GM12878 (cell line): ENCODE data around the gene POLR3F. TPM values are rescaled to one million over a fixed set of nuclear protein-coding genes. Genes with fewer than 3 reads are reported as not detected.

Experiments
- ATF7 ChIP-seq: fragments of 450-650 bp; IDR thresholded peaks from 2 replicates; pipeline ENCODE4 v1.6.1; 2016; ENCODE audit warnings: low read depth, mild to moderate bottlenecking
- BHLHE40 ChIP-seq, 2 experiments: fragments of 450-650 bp in 1 of 2; IDR thresholded peaks; 2 replicates each; pipeline ENCODE4 v1.6.1; 2011 to 2017; ENCODE audit warnings: low read depth in 2 of 2, borderline replicate concordance in 1 of 2, improper control_type of control experiment in 1 of 2, low read length in 1 of 2, mild to moderate bottlenecking in 1 of 2
- CBX5 ChIP-seq: sonication (generic); IDR thresholded peaks from 2 replicates; pipeline ENCODE4 v1.6.1; 2016; ENCODE audit warnings: low read depth, moderate library complexity, mild to moderate bottlenecking, inconsistent platforms
- CHD2 ChIP-seq: IDR thresholded peaks from 2 replicates; pipeline ENCODE4 v1.6.1; 2011; ENCODE audit warnings: low read depth, low read length, improper control_type of control experiment, borderline replicate concordance
- EGR1 ChIP-seq, 2 experiments: IDR thresholded peaks; 1 replicate in 1 of 2; 2 replicates in 1 of 2; pipeline ENCODE4 v1.6.1; 2011 to 2012; ENCODE audit warnings: low read depth in 2 of 2, low read length in 2 of 2, borderline replicate concordance in 1 of 2, mild to moderate bottlenecking in 1 of 2, moderate library complexity in 1 of 2
- ESRRA ChIP-seq: IDR thresholded peaks from 2 replicates; pipeline ENCODE4 v1.6.1; 2012; ENCODE audit warnings: mild to moderate bottlenecking, low read length, improper control_type of control experiment
- EZH2 ChIP-seq: IDR thresholded peaks from 2 replicates; pipeline ENCODE4 v1.6.1; 2012; ENCODE audit warnings: low read depth, mild to moderate bottlenecking, control low read depth, inconsistent platforms, low read length, borderline replicate concordance; ENCODE audit not compliant: control insufficient read depth
- GATAD2B ChIP-seq: fragments of 450-650 bp; conservative IDR thresholded peaks from 2 replicates; pipeline ENCODE4 v1.6.1; 2017; ENCODE audit warnings: low read depth, mild to moderate bottlenecking, moderate library complexity
- HDGF ChIP-seq: fragments of 450-650 bp; IDR thresholded peaks from 2 replicates; pipeline ENCODE4 v1.6.1; 2016; ENCODE audit warnings: antibody characterized with exemption
- IKZF1 ChIP-seq: fragments of 450-650 bp; conservative IDR thresholded peaks from 2 replicates; pipeline ENCODE4 v1.6.1; 2017; ENCODE audit warnings: antibody characterized with exemption, mild to moderate bottlenecking
- LARP7 ChIP-seq: fragments of 450-650 bp; IDR thresholded peaks from 2 replicates; pipeline ENCODE4 v1.6.1; 2017; ENCODE audit warnings: mild to moderate bottlenecking
- MEF2B ChIP-seq: fragments of 450-650 bp; IDR thresholded peaks from 2 replicates; pipeline ENCODE4 v1.6.1; 2018; ENCODE audit warnings: mild to moderate bottlenecking, moderate library complexity; ENCODE audit not compliant: partially characterized antibody, poor library complexity, severe bottlenecking
- MTA2 ChIP-seq: fragments of 450-650 bp; IDR thresholded peaks from 2 replicates; pipeline ENCODE4 v1.6.1; 2016; ENCODE audit warnings: low read depth, mild to moderate bottlenecking, moderate library complexity
- PAX5 ChIP-seq: IDR thresholded peaks from 2 replicates; pipeline ENCODE4 v1.6.1; 2011; ENCODE audit warnings: low read depth, low read length, borderline replicate concordance
- PBX3 ChIP-seq: IDR thresholded peaks from 2 replicates; pipeline ENCODE4 v1.6.1; 2011; ENCODE audit warnings: mild to moderate bottlenecking, low read depth, low read length, moderate library complexity; ENCODE audit not compliant: insufficient replicate concordance
- POU2F2 ChIP-seq: IDR thresholded peaks from 3 replicates; pipeline ENCODE4 v1.6.1; 2011; ENCODE audit warnings: low read depth, mild to moderate bottlenecking, low read length, borderline replicate concordance
- RCOR1 ChIP-seq: conservative IDR thresholded peaks from 2 replicates; pipeline ENCODE4 v1.6.1; 2012; ENCODE audit warnings: low read depth, low read length, improper control_type of control experiment
- RELB ChIP-seq: fragments of 450-650 bp; IDR thresholded peaks from 2 replicates; pipeline ENCODE4 v1.6.1; 2017; ENCODE audit warnings: low read depth, mild to moderate bottlenecking, moderate library complexity
- RFX5 ChIP-seq: IDR thresholded peaks from 2 replicates; pipeline ENCODE4 v1.6.1; 2011; ENCODE audit warnings: low read depth, low read length, improper control_type of control experiment
- SIX5 ChIP-seq: IDR thresholded peaks from 2 replicates; pipeline ENCODE4 v1.6.1; 2011; ENCODE audit warnings: mild to moderate bottlenecking, low read depth, low read length, moderate library complexity; ENCODE audit not compliant: severe bottlenecking
- SMAD1 ChIP-seq: fragments of 450-650 bp; IDR thresholded peaks from 2 replicates; pipeline ENCODE4 v1.6.1; 2018; ENCODE audit warnings: mild to moderate bottlenecking, low read depth; ENCODE audit not compliant: partially characterized antibody
- TARDBP ChIP-seq: IDR thresholded peaks from 2 replicates; pipeline ENCODE4 v1.6.1; 2016; ENCODE audit warnings: borderline replicate concordance
- TBL1XR1 ChIP-seq: IDR thresholded peaks from 2 replicates; pipeline ENCODE4 v1.6.1; 2012; ENCODE audit warnings: low read depth, low read length, improper control_type of control experiment
- YY1 ChIP-seq: IDR thresholded peaks from 2 replicates; pipeline ENCODE4 v1.6.1; 2011; ENCODE audit warnings: low read depth, mild to moderate bottlenecking, low read length
- ZNF207 ChIP-seq: fragments of 450-650 bp; IDR thresholded peaks from 2 replicates; pipeline ENCODE4 v1.6.1; 2014; ENCODE audit warnings: antibody characterized with exemption, mild to moderate bottlenecking, borderline replicate concordance
- ZNF24 ChIP-seq: fragments of 450-650 bp; IDR thresholded peaks from 2 replicates; pipeline ENCODE4 v1.6.1; 2017; ENCODE audit warnings: antibody characterized with exemption, mild to moderate bottlenecking
- polyA plus RNA-seq, 11 experiments: library from polyadenylated mRNA; depleted of rRNA in 4 of 11; unstranded in 6 of 11; stranded (reverse) in 5 of 11; fragments of >200 nt; fragmentation: Nextera tagmentation in 4 of 11; fragmentation: Illumina TruSeq in 1 of 11; extraction: Ambion mirVana in 4 of 11; extraction: Trizol in 1 of 11; gene quantifications; 1 replicate in 1 of 11; 2 replicates in 10 of 11; pipeline versions ENCODE4 v1.2.1 to v1.2.3, GENCODE V29; 2011 to 2016; ENCODE audit warnings: inconsistent platforms in 2 of 11, missing spikeins in 2 of 11, low read depth in 1 of 11
- total RNA-seq, 4 experiments: library from RNA; depleted of rRNA in 3 of 4; stranded (reverse); fragments of >200 nt in 3 of 4; fragmentation: Illumina TruSeq in 1 of 4; extraction: Trizol in 1 of 4; gene quantifications; 2 replicates each; pipeline versions ENCODE4 v1.2.1 to v1.2.3, GENCODE V29; 2013 to 2021
- TF ChIP-seq, protein P1 (sequence below): fragments of 150-350 bp; IDR thresholded peaks from 2 replicates; pipeline ENCODE4 v1.6.1; 2014; ENCODE audit warnings: mild to moderate bottlenecking, low read depth, low read length

POLR3F gene
- total and polyA plus RNA-seq, 10 of the 15 experiments (the other 5 are each of a cell fraction or from before 2014, with no cell fraction given), result 8.7 to 18.1 (median 12.6) TPM

GRCh38 chr20:18496740-18497592, 29.8 kb downstream of the POLR3F start, which contains the start of gene RBBP9 (continued):
- TF ChIP-seq HDGF, result peak; percentile 59; the same call in 1 of the 2 replicates
- TF ChIP-seq ZNF207, result peak; percentile 75; the same call in 1 of the 2 replicates
- no peak for TF ChIP-seq ESRRA
- TF ChIP-seq PBX3, result no peak
- no peak for TF ChIP-seq MTA2
- no peak for TF ChIP-seq TBL1XR1
- peak; percentile 76 for TF ChIP-seq RELB
- no peak for TF ChIP-seq MEF2B
- no peak for TF ChIP-seq EGR1 (IDR thresholded peaks at IDR 0.05; ENCODE audit: borderline replicate concordance in 1 of 2, low read depth in 2 of 2, low read length in 2 of 2)
- peak in 1 of 2 experiments; percentile 31; a peak in 1 of 4 replicates for TF ChIP-seq BHLHE40 (IDR thresholded peaks at IDR 0.05; ENCODE audit: borderline replicate concordance in 1 of 2, low read depth in 2 of 2, low read length in 1 of 2)
- TF ChIP-seq PAX5, result 0 out of 2 replicates have a peak, but pooled peaks have one; percentile 34
- peak; percentile 76; the same call in 1 of the 2 replicates for TF ChIP-seq TARDBP
- TF ChIP-seq LARP7, result no peak
- TF ChIP-seq IKZF1, result peak; percentile 86
- peak; percentile 84 for TF ChIP-seq SIX5
- no peak for TF ChIP-seq RCOR1
- no peak for TF ChIP-seq EZH2
- TF ChIP-seq SMAD1, result no peak
- TF ChIP-seq ATF7, result no peak
- peak; percentile 92 for TF ChIP-seq YY1
- no peak; the same call in 1 of the 2 replicates for TF ChIP-seq CBX5
- 0 out of 2 replicates have a peak, but pooled peaks have one; percentile 44 for TF ChIP-seq GATAD2B
- no peak for TF ChIP-seq ZNF24
- no peak for TF ChIP-seq CHD2
- TF ChIP-seq POU2F2, result peak; percentile 47; the same call in 1 of the 3 replicates
- TF ChIP-seq, protein P1, sequence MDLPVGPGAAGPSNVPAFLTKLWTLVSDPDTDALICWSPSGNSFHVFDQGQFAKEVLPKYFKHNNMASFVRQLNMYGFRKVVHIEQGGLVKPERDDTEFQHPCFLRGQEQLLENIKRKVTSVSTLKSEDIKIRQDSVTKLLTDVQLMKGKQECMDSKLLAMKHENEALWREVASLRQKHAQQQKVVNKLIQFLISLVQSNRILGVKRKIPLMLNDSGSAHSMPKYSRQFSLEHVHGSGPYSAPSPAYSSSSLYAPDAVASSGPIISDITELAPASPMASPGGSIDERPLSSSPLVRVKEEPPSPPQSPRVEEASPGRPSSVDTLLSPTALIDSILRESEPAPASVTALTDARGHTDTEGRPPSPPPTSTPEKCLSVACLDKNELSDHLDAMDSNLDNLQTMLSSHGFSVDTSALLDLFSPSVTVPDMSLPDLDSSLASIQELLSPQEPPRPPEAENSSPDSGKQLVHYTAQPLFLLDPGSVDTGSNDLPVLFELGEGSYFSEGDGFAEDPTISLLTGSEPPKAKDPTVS, result no peak
- TF ChIP-seq RFX5, result no peak
